Measurements from ENCODE around the gene RNF141.

The RNF141 gene

DNA sequence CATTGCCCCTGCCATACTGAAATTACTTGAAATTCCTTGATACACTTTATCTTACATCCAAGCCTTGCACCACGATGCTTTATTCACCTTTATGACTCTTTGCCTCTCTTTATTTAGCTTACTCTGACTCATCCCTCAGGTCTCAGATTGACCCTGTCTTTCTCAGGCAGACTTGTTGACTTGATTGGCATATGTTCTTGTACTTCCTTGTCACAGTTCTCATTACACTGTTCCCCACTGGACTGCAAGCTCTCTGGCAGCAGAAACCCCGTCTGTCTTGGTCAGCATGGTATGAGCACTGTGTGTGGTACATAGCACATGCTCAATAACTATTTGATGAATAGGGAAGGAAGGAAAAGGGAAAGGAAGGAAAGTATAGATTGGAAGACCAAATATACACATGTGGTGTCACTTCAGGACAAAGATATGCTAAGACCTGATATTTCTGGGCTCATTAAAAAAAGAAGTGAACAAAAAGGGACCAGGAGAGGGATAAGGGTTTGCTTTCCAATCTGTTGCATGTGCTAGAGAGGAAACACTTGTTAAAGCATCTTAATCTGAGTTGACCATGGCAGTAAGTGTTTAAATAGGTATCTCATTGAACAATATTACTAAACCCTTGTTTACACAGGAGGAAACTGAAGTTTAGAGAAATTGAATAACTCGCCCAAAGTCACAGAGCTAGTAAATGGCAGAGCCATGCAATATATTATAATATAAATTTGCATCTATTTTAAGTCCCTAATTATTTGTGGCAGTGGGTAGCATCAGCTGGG, 20.2 kb upstream of the RNF141 start:
- no peak for DNase-seq

DNA sequence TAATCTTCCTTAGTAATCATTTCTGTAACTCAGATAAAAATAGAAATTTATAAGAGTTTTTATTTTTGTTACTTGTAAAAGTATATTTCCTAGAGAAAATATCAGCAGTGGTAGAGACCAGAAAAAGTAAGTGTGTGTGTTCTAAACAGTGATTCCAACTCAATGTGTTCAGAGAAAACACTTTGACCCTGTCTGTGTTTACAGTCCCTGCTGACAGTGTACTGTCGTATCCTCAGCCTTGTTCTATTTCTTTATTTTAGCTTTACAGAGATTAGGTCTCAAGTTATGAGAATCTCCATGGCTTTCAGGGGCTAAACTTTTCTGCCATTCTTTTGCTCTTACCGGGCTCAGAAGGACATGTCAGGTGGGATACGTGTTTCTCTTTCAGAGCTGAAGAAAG, 17.3 kb upstream of the RNF141 start:
- DNase-seq: no peak

DNA sequence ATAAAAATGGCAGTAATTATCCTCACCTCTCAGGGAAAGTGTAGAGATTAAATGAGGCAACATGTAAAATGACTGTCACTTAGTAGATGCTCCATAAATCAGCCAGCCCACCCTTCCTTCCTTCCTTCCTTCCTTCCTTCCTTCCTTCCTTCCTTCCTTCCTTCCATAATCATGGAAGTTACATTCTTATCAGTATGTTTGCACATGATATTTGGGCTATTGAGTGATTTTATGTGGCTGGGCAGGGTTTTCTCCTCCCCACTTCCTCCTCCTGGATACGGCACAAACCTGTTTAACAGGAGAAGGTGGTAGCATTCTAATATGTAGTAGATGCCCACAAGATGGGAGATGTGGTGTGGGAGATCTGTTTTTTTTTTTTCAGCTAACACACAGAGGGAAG, 15.6 kb upstream of the RNF141 start:
- DNase-seq: no peak

DNA sequence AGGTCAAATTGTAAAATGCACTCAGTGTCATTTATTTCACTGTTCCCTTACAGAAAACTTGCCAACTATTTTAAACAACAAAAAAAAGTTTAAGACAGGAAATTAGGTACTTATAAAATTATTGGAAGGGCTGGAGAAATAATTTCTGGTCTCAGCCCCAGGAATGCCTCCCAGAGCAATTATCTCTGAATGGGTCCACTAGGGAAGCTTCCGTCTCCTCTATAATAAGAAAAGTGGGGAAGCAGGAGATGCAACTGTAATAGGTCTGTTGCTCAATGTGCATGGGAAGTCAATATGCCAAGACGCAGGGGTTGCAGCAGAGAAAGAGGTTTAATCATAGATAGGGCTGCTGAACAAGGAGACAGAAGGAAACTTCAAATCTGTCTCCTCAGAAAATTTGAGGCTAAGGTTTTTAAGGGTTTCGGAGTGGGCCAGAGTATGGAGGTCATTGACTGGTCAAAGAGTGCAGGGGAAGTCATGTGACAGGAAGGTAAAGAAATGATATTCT, 10.9 kb upstream of the RNF141 start:
- DNase-seq: no peak

DNA sequence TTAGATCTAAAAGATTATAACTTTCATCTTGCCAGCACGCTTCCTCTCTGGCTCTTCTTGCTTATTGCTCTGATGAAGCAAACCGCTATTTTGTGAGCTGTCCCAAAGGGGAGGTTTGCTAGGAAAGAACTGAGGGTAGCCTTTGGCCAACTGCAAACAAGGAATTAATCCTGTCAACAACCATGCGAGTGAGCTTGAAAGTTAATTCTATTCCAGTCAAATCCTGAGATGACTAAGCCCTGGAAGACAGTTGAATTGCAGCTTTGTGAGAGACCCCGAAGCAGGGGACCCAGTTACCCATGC, 10.3 kb upstream of the RNF141 start:
- no peak for DNase-seq

DNA sequence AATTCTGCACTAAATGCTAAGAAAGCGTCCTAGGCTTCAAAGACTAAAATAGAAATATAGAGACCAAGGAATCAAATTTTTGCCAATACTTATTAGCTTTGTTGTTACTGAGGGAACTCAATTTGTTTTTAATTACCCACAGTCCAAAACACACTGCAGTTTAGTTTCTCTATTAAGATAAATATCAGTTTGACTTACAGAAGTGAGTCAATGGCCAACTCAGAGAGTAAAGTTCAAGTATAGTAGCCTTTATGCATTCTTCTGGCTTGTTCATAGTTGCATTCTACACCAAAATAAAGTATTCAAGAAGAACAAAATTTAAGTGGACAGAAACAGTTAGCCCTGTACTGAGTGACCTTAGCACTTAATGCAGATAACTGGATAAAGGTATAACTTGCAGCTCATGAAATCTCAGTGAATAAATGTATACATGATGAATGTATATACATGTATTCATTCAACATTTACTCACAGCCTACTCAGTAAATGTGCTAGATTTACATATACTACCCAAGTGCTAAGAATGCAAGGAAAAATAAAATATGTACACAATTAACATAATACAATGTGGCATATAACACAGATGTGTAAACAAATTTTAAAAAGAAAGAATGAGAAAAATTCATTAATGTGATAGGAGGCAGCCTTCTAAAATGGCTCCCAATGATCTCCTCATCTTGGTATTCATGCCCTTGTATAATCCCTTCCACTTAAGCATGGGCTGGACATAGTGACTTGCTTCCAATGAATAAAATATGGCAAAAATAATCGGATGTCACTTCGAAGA, 9.7 kb upstream of the RNF141 start:
- DNase-seq: peak; percentile 82

DNA sequence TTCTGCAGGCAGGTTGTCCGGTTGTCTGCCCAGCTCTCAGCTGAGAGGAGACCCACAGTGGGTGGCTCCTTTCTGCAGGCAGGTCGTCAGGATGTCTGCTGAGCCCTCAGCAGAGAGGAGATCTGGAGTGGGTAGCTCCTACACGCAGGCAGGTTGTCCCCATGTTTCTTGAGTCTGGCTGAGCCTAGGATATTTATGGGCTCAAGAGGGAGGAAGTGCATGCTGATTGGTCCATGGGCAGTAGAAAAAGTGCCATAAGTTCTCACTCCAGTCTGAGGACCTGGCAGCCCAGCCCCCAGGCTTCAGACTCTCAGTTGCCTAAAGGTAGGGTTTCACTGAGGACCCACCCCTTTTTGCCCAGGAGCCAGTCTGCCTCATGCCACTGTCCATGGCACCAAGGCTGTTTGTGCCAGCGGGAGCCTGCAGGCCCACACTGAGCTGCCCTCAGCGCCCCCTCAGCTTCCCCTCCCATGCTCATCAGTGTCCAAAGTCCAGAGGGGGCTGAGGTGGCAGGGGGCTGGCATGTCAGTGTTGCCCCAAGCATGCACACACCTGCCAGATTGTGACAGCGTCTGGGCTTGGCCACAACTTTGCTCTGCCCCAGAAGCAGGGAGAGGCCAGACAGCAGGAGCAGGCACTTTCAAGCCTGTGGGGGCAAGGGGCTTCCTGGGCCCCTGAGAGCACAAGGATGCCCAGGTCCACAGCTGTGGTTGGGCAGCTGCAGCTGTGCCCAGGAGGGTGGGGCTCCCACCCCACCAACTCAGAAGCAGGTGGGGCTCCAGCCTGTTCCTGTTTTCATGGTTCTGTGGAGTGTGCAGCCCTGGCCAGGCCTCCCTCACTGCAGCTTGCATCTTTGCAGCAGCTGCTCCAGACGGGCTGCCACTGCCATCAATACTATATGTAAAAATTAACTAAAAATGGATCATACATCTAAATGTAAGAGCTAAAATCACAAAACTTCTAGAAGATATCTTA, 3.8 kb upstream of the RNF141 start:
- no peak for DNase-seq

DNA sequence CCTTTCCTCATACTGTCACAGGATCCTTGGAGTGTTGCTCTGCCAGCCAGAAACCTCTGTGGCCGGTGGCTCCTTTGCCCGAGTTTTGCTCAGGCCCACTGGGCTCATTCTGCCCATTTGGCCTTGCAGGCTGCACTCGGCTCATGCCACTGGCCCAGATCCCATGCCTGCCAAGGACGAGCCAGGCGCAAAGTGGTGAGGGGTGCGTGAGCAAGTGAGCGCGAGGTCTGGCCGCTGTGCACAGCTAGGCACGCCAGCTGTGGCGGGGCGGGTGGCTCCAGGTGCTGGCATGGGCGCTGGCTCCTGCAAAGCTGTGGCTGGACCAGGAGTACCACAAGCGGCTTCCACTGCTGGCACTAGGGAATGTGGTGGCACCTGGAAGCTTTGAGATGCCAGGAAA, 2.8 kb upstream of the RNF141 start:
- DNase-seq: no peak

DNA sequence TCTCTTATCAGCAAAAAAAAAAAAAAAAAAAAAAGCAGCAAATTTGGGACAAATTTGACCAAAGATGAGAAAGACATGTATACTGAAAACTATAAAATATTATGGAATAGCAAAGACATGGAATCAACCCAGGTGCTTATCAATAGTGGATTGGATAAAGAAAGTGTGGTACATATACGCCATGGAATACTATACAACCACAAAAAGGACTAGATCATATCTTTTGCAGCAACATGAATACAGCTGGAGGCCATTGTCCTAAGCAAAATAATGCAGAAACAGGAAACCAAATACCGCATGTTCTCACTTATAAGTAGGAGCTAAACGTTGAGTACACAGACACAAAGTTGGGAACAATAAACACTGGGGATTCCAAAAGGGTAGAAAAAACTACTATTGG, 1.8 kb upstream of the RNF141 start:
- DNase-seq: no peak

DNA sequence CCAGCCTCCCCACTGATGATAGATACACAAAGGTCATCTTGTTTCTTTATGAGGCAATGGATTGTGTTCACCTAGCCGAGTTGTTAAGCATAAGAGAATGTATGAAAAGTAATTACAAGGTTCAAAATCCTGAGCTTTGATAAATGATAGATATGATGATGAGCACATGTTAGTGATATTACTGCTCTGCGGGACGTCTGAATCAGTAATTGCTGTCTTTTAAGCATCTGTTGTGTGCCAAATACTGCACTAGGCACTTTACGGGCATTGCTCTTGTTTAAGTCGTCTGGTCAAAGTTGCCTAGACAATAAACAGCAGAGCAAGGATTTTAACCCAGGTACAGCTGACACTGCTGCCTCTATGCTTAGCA, 559 bp upstream of the RNF141 start:
- DNase-seq: no peak

DNA sequence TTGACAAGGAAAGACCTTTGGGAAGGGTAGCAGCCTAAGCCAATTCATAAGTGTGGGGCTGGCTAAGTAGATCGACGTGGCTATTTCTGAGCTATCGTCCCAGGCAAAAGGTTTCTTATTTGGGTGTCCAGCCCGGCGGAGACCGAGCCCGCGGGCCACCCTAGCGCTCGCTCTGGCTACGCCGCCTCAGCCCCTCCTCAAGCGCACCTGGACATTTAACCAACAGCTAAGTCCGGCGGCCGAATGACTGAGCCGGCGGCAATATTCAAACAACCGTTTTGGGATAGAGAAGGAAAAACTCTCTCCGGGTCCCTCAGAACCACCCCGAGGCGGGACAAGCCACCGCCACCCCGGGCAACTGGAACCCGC, 457 bp downstream of the RNF141 start:
- DNase-seq: peak; percentile 14

DNA sequence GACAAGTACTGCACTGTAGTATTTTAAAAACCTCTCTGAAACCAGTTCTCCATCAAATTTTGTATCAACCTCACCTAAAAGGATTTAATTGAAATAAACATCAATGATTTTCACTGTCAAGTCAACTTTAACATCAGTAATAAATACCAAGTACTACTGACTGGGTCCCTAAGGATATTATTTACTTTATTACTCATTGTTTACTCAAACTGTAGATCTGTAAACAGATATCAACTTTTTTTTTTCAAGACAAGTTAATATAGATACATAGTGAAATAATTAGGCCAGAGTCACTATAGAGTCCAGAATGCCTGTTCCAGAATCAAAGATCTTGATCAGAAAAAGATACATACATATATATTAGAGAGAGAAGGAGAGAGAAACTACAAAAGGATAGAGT, 1.6 kb downstream of the RNF141 start:
- no peak for DNase-seq

DNA sequence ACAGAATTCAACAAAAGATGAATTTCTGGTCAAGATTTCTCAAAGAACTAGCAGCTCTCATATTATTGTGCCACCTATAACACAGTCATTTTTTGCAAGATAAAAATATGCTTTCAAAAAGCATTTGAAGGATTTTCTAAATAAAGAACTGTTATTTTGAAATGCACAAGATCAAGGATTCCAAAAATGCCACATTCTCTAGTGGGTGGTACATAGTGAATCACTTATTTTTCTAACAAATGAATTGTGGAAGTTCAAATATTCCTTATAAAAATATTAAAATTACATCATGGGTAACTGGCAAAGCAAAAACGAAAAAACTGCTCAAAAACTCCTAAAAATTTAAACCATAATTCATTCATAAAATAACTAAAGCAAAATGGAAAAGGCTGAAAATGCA, 2.1 kb downstream of the RNF141 start:
- no peak for DNase-seq

DNA sequence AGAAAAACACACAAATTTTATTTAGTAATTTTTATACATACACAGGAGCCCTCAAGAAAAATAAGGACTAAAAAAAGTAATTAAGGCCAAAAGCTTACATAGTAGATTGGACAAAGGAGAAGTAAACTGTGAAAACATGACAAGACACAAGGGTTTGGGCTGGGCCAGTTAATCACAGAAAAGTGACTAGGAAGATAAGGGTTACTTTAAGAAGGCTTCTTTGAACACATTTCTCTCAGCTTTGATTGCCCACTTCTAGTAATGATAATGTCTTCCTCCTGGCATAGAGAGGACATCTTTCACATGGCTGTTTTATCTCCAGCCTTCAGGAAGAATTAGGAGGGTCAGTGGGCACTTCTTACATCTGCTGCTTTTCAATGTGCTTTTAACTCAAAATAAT, 3.4 kb downstream of the RNF141 start:
- DNase-seq: no peak

DNA sequence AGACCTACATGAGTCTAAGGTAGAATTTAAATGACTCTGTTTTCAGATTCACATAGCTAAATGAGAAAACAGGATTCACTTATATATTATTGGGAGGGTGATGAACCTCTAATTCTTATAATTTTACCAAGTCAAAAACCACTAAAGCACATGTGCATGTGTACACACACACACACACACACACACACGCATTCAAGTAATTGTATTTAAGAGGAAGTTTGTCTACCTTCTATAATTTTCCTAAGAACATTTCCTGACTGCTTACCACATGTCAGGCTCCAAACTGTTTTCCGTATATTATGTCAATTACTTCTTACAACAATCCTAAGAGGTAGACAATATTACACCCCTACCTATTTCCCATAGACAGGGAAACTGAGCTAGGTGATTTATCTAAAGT, 6.7 kb downstream of the RNF141 start:
- no peak for DNase-seq

DNA sequence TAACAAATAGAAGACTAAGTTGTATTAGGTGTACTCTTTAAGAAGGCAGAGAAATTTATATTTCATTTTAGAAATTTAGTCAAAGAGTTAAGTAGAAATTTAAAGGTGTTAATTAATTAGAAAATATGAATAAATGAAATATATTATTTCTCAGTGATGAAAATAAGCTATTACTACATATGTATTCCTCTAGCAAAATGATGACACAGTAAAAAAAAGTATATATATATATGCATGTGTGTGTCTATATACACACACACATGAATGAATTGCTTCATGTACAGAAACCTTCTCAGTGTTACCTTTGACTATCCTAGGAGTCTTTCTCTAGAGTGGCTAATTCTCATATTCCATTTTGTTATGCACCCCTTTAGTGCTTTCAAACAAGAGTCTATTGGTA, 7.7 kb downstream of the RNF141 start:
- no peak for DNase-seq

DNA sequence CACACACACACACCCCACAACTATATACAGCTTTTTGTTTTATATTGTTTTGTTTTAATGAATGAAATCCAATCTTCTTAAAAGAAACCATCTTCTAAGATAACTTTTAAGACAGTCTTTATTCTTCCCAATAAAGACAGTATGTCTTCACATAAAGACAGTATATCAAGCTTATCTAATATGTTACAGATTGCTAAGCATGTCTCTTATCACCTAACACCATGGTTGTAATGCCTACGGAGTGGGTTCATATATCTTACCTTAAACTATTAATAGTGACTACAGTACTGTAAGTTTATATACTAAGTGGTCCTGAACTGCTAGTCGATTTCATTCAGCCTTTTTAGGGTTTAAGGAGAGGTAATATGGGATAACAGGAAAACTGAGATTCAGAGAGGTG, 8.5 kb downstream of the RNF141 start:
- no peak for DNase-seq

DNA sequence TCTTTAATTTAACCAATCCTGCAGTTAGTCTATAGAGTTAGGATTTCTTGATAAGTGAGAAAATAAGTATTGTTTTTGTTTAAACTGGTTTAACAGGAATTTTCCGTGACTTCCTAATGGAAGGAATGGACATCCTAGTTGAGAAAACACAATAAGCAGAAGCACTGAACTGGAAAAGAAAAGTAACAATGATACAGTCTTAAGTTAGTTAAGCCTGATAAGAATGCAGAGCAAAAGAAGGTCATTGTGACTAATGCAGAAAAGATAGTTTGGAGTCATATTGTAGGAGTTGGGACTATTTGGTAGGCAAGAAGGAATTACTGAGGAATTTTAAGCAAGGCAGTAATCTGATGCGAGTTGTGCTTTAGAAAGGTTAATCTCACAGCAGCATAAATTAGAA, 11.7 kb downstream of the RNF141 start:
- peak; percentile 17 for DNase-seq

DNA sequence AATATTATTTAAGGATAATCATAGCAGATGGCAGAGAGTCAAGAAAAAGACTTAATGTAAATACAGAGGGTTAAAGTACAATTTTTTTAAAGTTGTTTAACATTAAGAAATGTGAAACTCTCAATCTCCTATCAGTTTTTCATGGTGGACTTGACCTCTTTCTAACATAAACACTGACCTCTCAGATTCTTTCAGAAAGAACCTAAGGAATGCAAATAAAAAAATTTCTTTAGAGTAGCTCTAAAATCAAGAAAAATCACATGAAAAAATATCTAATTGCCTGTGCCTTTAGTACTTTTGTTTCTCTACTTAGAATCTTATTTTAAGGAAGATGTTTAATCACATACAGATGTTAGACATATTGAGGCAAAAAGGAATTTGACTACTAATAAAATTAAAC, 12.9 kb downstream of the RNF141 start:
- peak; percentile 5 for DNase-seq

DNA sequence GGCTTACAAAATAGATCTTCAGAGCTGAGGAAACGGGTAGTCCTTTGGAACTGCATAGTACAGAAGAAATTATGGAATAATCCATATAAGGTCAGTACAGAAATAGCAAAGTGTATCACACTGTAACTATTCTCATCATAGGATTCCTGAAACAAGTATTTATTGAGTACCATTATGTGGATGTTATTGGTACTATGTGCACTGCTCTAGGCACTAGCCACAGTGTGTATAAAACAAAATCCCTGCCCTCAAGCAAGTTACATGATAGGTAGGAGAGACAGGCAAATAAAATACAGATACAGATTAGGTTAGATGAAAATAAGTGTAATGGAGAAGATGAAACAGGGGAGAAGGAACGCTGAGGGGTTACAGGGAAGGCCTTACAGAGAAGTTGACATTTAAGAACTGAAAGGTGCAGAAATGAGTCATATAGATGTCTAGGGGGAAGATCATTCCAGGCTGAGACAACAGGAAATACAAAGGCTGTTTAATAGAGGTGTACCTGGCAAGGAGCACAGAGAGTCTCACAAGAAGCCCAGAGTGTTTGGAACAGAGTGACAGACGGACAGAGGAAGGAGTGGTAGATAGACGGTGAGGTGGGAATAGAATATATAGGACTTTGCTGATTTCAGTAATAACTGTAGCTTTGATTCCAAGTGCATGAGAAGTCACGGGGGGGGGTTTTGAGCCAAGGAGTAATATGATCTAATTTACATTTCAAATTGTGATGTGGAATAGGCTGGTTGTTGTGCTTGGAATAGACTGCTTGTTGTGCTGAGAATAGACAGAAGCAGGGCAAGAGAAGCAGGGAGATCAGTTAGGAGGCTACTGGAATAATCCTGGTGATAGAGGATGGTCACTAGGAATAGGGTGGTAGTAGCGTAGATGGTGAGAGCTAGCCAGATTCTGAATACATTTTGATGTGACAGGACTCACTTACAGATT, 13.7 kb downstream of the RNF141 start:
- no peak for DNase-seq

DNA sequence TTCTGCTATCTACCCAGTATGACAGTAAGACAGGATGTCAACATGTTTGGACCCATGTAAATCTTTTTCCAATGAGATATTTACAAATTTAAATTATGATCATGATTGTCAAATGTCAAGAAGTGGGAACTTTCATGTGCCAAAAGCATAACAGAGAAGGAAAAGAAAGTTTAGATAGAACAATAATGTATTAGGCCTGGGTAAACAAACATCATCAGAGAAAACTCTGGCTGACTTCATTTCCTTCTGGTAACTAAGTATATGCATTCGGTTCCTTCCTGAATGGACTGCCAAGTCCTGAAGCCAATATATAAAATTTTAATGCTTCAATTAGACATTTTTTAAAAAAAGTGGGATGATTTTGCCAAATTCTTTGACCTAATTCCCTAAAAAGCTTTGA, 16.5 kb downstream of the RNF141 start:
- no peak for DNase-seq

DNA sequence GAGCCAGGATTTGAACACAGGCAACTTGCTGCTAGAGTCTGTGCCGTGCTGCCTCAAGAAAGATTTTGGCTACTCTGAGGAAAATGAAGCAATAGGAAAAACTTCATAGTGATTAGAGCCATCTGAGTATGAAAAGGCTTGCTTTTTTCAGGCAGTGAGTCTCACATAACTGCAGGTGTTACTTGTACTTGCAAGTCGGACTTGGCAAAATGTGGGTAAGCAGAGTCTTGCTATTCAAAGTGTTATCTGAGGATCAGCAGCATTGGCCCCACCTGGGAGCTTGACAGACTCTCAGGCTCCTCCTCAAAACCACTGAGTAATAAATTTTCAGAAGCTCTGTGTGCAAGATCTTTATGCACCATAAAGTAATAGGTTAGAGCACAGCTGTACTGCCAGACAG, 18.1 kb downstream of the RNF141 start:
- no peak for DNase-seq
